RWPE2 (cell line): ENCODE data around the gene ZNF423.

Experiments
- ATAC-seq: fragments of 200-7000 bp; cut with Tn5 transposase; 3 replicates; pipeline ENCODE4 v1.9.1; 2021; ENCODE audit warnings: low read depth
- DNase-seq: peaks from one replicate; pipeline ENCODE4 v3.0.0-alpha.2; 2020; ENCODE audit warnings: low spot score
- H3K27ac ChIP-seq: fragments of 450-650 bp; 2 replicates; pipeline ENCODE4 v1.5.1; 2017; ENCODE audit warnings: mild to moderate bottlenecking; ENCODE audit not compliant: poor library complexity, severe bottlenecking
- H3K27me3 ChIP-seq: fragments of 250-450 bp; sonication (Bioruptor Pico); 2 replicates; pipeline ENCODE4 v1.5.1; 2021; ENCODE audit warnings: mild to moderate bottlenecking, moderate library complexity; ENCODE audit not compliant: insufficient read depth, poor library complexity, severe bottlenecking
- H3K36me3 ChIP-seq: fragments of 250-450 bp; sonication (Bioruptor Pico); 2 replicates; pipeline ENCODE4 v1.5.1; 2020; ENCODE audit warnings: low read depth, mild to moderate bottlenecking, moderate library complexity
- H3K4me1 ChIP-seq: fragments of 250-450 bp; sonication (Bioruptor Pico); 2 replicates; pipeline ENCODE4 v1.5.1; 2021; ENCODE audit warnings: mild to moderate bottlenecking, moderate library complexity; ENCODE audit not compliant: insufficient read depth, poor library complexity, severe bottlenecking
- H3K4me3 ChIP-seq: fragments of 250-450 bp; sonication (Bioruptor Pico); 2 replicates; pipeline ENCODE4 v1.5.1; 2021; ENCODE audit warnings: mild to moderate bottlenecking, moderate library complexity; ENCODE audit not compliant: severe bottlenecking
- H3K9me3 ChIP-seq: fragments of 250-450 bp; sonication (Bioruptor Pico); 2 replicates; pipeline ENCODE4 v1.5.1; 2021; ENCODE audit warnings: mild to moderate bottlenecking, moderate library complexity; ENCODE audit not compliant: severe bottlenecking
- TF ChIP-seq, protein P1 (sequence below): fragments of 450-650 bp; IDR thresholded peaks from one replicate; pipeline ENCODE4 v1.5.1; 2017; ENCODE audit warnings: mild to moderate bottlenecking, moderate library complexity; ENCODE audit not compliant: poor library complexity, severe bottlenecking

The ZNF423 gene

GRCh38 chr16:49867796-49868668, 12.1 kb upstream of the ZNF423 start:
- Histone ChIP-seq H3K4me1 (no peaks in the 10 kb centered on the region), H3K27me3 (peaks cover 16% of the 10 kb centered on the region), H3K36me3 (no peaks in the 10 kb centered on the region), H3K27ac (no peak overlapping the region), H3K9me3 (no peaks in the 10 kb centered on the region), H3K4me3 (no peak overlapping the region)
- DNase-seq (no peak), ATAC-seq (no peak)
- TF ChIP-seq, protein P1, sequence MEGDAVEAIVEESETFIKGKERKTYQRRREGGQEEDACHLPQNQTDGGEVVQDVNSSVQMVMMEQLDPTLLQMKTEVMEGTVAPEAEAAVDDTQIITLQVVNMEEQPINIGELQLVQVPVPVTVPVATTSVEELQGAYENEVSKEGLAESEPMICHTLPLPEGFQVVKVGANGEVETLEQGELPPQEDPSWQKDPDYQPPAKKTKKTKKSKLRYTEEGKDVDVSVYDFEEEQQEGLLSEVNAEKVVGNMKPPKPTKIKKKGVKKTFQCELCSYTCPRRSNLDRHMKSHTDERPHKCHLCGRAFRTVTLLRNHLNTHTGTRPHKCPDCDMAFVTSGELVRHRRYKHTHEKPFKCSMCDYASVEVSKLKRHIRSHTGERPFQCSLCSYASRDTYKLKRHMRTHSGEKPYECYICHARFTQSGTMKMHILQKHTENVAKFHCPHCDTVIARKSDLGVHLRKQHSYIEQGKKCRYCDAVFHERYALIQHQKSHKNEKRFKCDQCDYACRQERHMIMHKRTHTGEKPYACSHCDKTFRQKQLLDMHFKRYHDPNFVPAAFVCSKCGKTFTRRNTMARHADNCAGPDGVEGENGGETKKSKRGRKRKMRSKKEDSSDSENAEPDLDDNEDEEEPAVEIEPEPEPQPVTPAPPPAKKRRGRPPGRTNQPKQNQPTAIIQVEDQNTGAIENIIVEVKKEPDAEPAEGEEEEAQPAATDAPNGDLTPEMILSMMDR: no peak

GRCh38 chr16:49867234-49867633, 11.3 kb upstream of the ZNF423 start:
- no peaks in the 10 kb centered on the region for H3K36me3 ChIP-seq
- H3K4me3 ChIP-seq: no peak overlapping the region
- ATAC-seq (no peak), DNase-seq (no peak)
- H3K27me3 ChIP-seq: peaks cover 16% of the 10 kb centered on the region
- H3K4me1 ChIP-seq: no peaks in the 10 kb centered on the region
- TF ChIP-seq, protein P1: no peak
- no peak overlapping the region for H3K27ac ChIP-seq
- H3K9me3 ChIP-seq: no peaks in the 10 kb centered on the region

- no peak for DNase-seq
- H3K27ac ChIP-seq: no peak overlapping the region
- ATAC-seq: no peak
These were observed 10.7 kb upstream of the ZNF423 start for GRCh38 chr16:49866595-49867071.

DNA sequence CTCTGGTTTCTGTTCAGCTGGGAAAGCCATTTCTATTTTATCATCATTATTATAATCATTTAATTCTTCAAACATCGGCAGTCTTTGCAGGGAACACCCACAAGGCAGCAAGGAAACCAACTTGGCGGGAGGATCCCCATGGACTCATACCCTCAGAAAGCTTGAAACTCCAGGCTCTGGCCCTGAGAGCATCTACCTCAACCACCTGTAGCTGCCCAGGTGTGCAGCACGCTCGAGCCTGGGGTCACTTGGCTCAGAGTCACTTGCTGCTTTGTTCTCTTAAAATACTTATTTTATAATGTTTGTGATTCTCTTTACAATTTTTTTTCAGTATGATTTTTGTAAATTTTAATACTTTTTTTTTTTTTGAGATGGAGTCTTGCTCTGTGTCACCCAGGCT, 6.8 kb upstream of the ZNF423 start:
- TF ChIP-seq, protein P1: no peak
- Histone ChIP-seq H3K27ac (no peak overlapping the region), H3K4me3 (no peak overlapping the region), H3K36me3 (no peaks in the 10 kb centered on the region), H3K9me3 (no peaks in the 10 kb centered on the region), H3K4me1 (no peaks in the 10 kb centered on the region), H3K27me3 (peaks cover 43% of the 10 kb centered on the region)
- DNase-seq: no peak
- no peak for ATAC-seq

More at GRCh38 chr16:49866595-49867071, 10.7 kb upstream of the ZNF423 start:
- Histone ChIP-seq H3K4me1 (no peaks in the 10 kb centered on the region), H3K27me3 (peaks cover 16% of the 10 kb centered on the region), H3K4me3 (no peak overlapping the region), H3K9me3 (no peaks in the 10 kb centered on the region), H3K36me3 (no peaks in the 10 kb centered on the region)
- TF ChIP-seq, protein P1: no peak

- Histone ChIP-seq H3K4me3 (no peak overlapping the region), H3K27ac (no peak overlapping the region), H3K27me3 (peaks cover 50% of the 10 kb centered on the region), H3K36me3 (no peaks in the 10 kb centered on the region), H3K4me1 (no peaks in the 10 kb centered on the region), H3K9me3 (no peaks in the 10 kb centered on the region)
- ATAC-seq (no peak), DNase-seq (no peak)
- TF ChIP-seq, protein P1: no peak
These were observed 5.4 kb upstream of the ZNF423 start for GRCh38 chr16:49861299-49861698.
